Stimulated activated CD4-positive, alpha-beta T cell treated with anti-CD3 and anti-CD28 coated beads, TNF-alpha, amount 100 ng/mL, for 48 hours (primary cell): ENCODE data around the gene MIOS.
"Not testable (repeated sequence)": the region's sequence is repeated elsewhere in the genome, so short reads cannot be mapped to it uniquely, and the experiment has no call there.

ENCODE experiments used
- DNase-seq, 3 donors: peaks; one replicate each; pipeline ENCODE4 v3.0.0-alpha.2; 2020; ENCODE audit warnings: low read depth in 3 of 3

The MIOS gene

GRCh38 chr7:7554649-7555575 is 11.8 kb upstream of the MIOS start:
- DNase-seq, result no peak

- DNase-seq, result no peak
These were observed 9.8 kb upstream of the MIOS start for GRCh38 chr7:7556852-7557251.

GRCh38 chr7:7557252-7557651 is 9.4 kb upstream of the MIOS start:
- no peak for DNase-seq

GRCh38 chr7:7561591-7561990 is 5.1 kb upstream of the MIOS start:
- not testable (repeated sequence) for DNase-seq

- no peak for DNase-seq
These were observed 3.9 kb upstream of the MIOS start for GRCh38 chr7:7562736-7563135.

GRCh38 chr7:7563269-7563668 is 3.4 kb upstream of the MIOS start:
- DNase-seq, result no peak

- DNase-seq, result no peak
These were observed 2.9 kb upstream of the MIOS start for GRCh38 chr7:7563813-7564212.

GRCh38 chr7:7564323-7564780 is 2.3 kb upstream of the MIOS start:
- no peak for DNase-seq

GRCh38 chr7:7565018-7565680 is 1.5 kb upstream of the MIOS start:
- no peak for DNase-seq

GRCh38 chr7:7565746-7566650 is 686 bp upstream of the MIOS start:
- no peak for DNase-seq

GRCh38 chr7:7567898-7568531 is 1.3 kb downstream of the MIOS start:
- no peak for DNase-seq

GRCh38 chr7:7568553-7568952 is 1.9 kb downstream of the MIOS start:
- no peak for DNase-seq

- no peak for DNase-seq
These were observed 2.4 kb downstream of the MIOS start for GRCh38 chr7:7569081-7569527.

- no peak for DNase-seq
These were observed 2.9 kb downstream of the MIOS start for GRCh38 chr7:7569615-7570014.

GRCh38 chr7:7570584-7570983 is 3.9 kb downstream of the MIOS start:
- no peak for DNase-seq

GRCh38 chr7:7573701-7574100 is 7.0 kb downstream of the MIOS start:
- no peak for DNase-seq

GRCh38 chr7:7576344-7576743 is 9.7 kb downstream of the MIOS start:
- no peak for DNase-seq

GRCh38 chr7:7577888-7578287 is 11.2 kb downstream of the MIOS start:
- no peak for DNase-seq

GRCh38 chr7:7579638-7580037 is 13.0 kb downstream of the MIOS start:
- no peak for DNase-seq

- DNase-seq, result no peak
These were observed 15.0 kb downstream of the MIOS start for GRCh38 chr7:7581531-7582179.

GRCh38 chr7:7582596-7582995 is 15.9 kb downstream of the MIOS start:
- DNase-seq, result no peak
